ENCODE measurements around the gene GRM5.

GRCh38 chr11:88501541-88501940 is 564.2 kb downstream of the GRM5 start:
- TF ChIP-seq CTCF (IDR thresholded peaks at IDR 0.05), result no peak
- TF ChIP-seq POLR2A (IDR thresholded peaks at IDR 0.05), result no peak
